ENCODE data around the gene FZD1. TPM values are rescaled to one million over a fixed set of nuclear protein-coding genes. Genes with fewer than 3 reads are reported as not detected.

Gene FZD1
- total and polyA plus RNA-seq, 2 of the 8 experiments (the other 6 are each of a cell fraction or from before 2014, with no cell fraction given), result 0.62 to 0.91 TPM

DNA sequence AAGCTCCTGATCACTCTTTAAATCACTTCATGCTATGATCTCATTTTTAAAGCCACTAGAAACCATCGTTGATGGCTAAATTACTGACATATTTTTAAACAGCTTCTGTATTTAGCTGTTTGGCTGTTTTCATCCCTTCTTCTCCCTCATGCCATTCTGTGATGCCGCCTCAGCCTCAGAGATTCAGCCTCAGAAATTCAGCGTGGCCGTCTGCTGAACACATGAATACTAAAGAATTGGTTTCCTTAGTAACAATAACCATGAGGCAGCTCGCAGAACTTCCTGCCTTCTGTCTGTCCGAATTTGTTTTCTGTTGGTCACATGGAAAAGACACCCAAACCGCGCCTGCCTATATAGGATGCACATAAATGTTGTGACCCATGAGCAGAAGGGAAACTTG lies 31.0 kb upstream of the FZD1 start:
- Histone ChIP-seq H3K9ac (replicated peaks in 1 of 4; ENCODE audit: extremely low read depth in 1 of 4, low read depth in 3 of 4, low read length in 3 of 4) (no peak overlapping the region), H3K4me1 (replicated peaks in 1 of 4; ENCODE audit: control insufficient read depth in 3 of 4, insufficient read depth in 4 of 4, low read length in 3 of 4) (peaks cover 0 to 5% (median 0%) of the 10 kb centered on the region in 4 experiments; a peak in 1 of 7 replicates), H2BK12ac (ENCODE audit: low read depth, low read length) (no peak overlapping the region), H3K9me3 (ENCODE audit: insufficient read depth in 2 of 2, low read depth in 1 of 2, low read length in 1 of 2) (no peaks in the 10 kb centered on the region), H3K18ac (ENCODE audit: extremely low read depth, low read length) (no peak overlapping the region), H3K79me1 (ENCODE audit: low read depth, low read length) (no peaks in the 10 kb centered on the region), H2BK120ac (replicated peaks; ENCODE audit: low read depth, low read length) (no peak overlapping the region), H2BK20ac (ENCODE audit: low read length) (no peak overlapping the region), H4K8ac (ENCODE audit: extremely low read depth, insufficient read depth, low read length) (no peak overlapping the region), H3K4ac (replicated peaks; ENCODE audit: insufficient read length, low read depth, low read length) (no peak overlapping the region), H3K4me2 (ENCODE audit: insufficient read depth in 1 of 2, low read depth in 2 of 2, low read length in 2 of 2) (no peak overlapping the region), H3K79me2 (ENCODE audit: control insufficient read depth in 1 of 2, insufficient read depth in 2 of 2, low read length in 2 of 2) (no peaks in the 10 kb centered on the region), H3K4me3 (ENCODE audit: extremely low read depth in 1 of 4, insufficient read depth in 2 of 4, low read depth in 3 of 4, low read length in 4 of 4) (no peak overlapping the region), H3K27me3 (replicated peaks in 1 of 4; ENCODE audit: control insufficient read depth in 3 of 4, extremely low read depth in 1 of 4, insufficient read depth in 3 of 4, low read length in 3 of 4) (no peaks in the 10 kb centered on the region), H3K14ac (ENCODE audit: insufficient read length) (no peak overlapping the region), H4K5ac (ENCODE audit: insufficient read length, low read depth, low read length) (no peak overlapping the region), H2AFZ (ENCODE audit: low read length) (no peak overlapping the region), H4K20me1 (replicated peaks in 1 of 2; ENCODE audit: control insufficient read depth in 1 of 2, insufficient read depth in 2 of 2, low read length in 2 of 2) (no peaks in the 10 kb centered on the region), H4K91ac (replicated peaks; ENCODE audit: insufficient read length, low read length) (no peak overlapping the region), H2BK15ac (ENCODE audit: low read length) (no peak overlapping the region), H3K23me2 (ENCODE audit: low read depth, low read length) (no peaks in the 10 kb centered on the region), H2AK5ac (ENCODE audit: low read depth, low read length) (no peak overlapping the region), H3K23ac (ENCODE audit: insufficient read length) (no peak overlapping the region), H3K36me3 (ENCODE audit: control insufficient read depth in 2 of 4, insufficient read depth in 4 of 4, low read length in 3 of 4) (no peaks in the 10 kb centered on the region), H3K56ac (replicated peaks; ENCODE audit: insufficient read length, low read depth, low read length) (no peak overlapping the region), H2BK5ac (ENCODE audit: low read depth, low read length) (no peak overlapping the region), H3K27ac (ENCODE audit: low read depth, low read length) (no peak overlapping the region)
- WGBS, 2 experiments (ENCODE audit: extremely low coverage in 1 of 2, insufficient coverage in 1 of 2, insufficient read length in 1 of 2, insufficient replicate concordance in 2 of 2, low coverage in 1 of 2, low lambda C conversion rate in 2 of 2, missing lambda C conversion rate in 1 of 2), result 92% methylated on average over 8 of the region's 8 CpGs; no CpG with 5 or more reads in 1 of the 2 experiments
- DNase-seq (ENCODE audit: low read depth in 1 of 2, low spot score in 2 of 2) (no peak), FAIRE-seq (no peak)
- POLR2A ChIA-PET (ENCODE audit: partially characterized antibody), result no interaction called here
- CTCF ChIA-PET (ENCODE audit: partially characterized antibody), result interaction anchor here (0.8 to 1.5 kb wide), 6 partner anchors 14 to 171 kb away, joined by 3 to 4 read pairs (median 3); no protein-coding TSS in a partner anchor
- TF ChIP-seq EZH2 (IDR thresholded peaks at IDR 0.05; ENCODE audit: low read depth, low read length, severe bottlenecking) (no peak), YY1 (IDR thresholded peaks at IDR 0.05; ENCODE audit: low read depth, low read length) (no peak), SIN3A (conservative IDR thresholded peaks at IDR 0.05 in 1 of 2, IDR thresholded peaks at IDR 0.05 in 1 of 2; ENCODE audit: low read depth in 1 of 2, low read length in 2 of 2) (no peak), SUZ12 (IDR thresholded peaks at IDR 0.05; ENCODE audit: low read length) (no peak)
- TF ChIP-seq, protein P1, sequence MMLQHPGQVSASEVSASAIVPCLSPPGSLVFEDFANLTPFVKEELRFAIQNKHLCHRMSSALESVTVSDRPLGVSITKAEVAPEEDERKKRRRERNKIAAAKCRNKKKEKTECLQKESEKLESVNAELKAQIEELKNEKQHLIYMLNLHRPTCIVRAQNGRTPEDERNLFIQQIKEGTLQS (IDR thresholded peaks at IDR 0.05; ENCODE audit: insufficient read depth, low read depth, low read length), result no peak
